HG03520 (cell line): Measurements from ENCODE around the gene DSE.
"Not testable (repeated sequence)": the region's sequence is repeated elsewhere in the genome, so short reads cannot be mapped to it uniquely, and the experiment has no call there.

Source experiments
- ATAC-seq: cut with Tn5 transposase; IDR thresholded peaks from one replicate; pipeline ENCODE4 v1.9.1; 2021; ENCODE audit warnings: mild to moderate bottlenecking, moderate library complexity; ENCODE audit not compliant: unreplicated experiment

The DSE gene

GRCh38 chr6:116370760-116371119 lies at the start of gene DSE:
Gene DSE (plus strand): TSS chr6:116370947. CDS start chr6:116399251, 28,304 bp downstream.
- ATAC-seq, result peak; percentile 61

GRCh38 chr6:116321933-116322332 lies 48.8 kb upstream of the DSE start:
- ATAC-seq, result not testable (repeated sequence)

- no peak for ATAC-seq
Measured at GRCh38 chr6:116323863-116324262, 46.9 kb upstream of the DSE start.

GRCh38 chr6:116325634-116326132 lies 45.1 kb upstream of the DSE start:
- not testable (repeated sequence) for ATAC-seq

- no peak for ATAC-seq
Measured at GRCh38 chr6:116326181-116326671, 44.5 kb upstream of the DSE start.

GRCh38 chr6:116326996-116327395 lies 43.8 kb upstream of the DSE start:
- no peak for ATAC-seq

- ATAC-seq, result no peak
Measured at GRCh38 chr6:116327803-116328527, 42.8 kb upstream of the DSE start.

- no peak for ATAC-seq
Measured at GRCh38 chr6:116328528-116328903, 42.2 kb upstream of the DSE start.

GRCh38 chr6:116329156-116329555 lies 41.6 kb upstream of the DSE start:
- no peak for ATAC-seq

- ATAC-seq, result no peak
Measured at GRCh38 chr6:116330511-116330910, 40.2 kb upstream of the DSE start.

- ATAC-seq, result no peak
Measured at GRCh38 chr6:116332096-116332495, 38.7 kb upstream of the DSE start.

- ATAC-seq, result not testable (repeated sequence)
Measured at GRCh38 chr6:116334638-116335409, 35.9 kb upstream of the DSE start.

- ATAC-seq, result no peak
Measured at GRCh38 chr6:116335612-116336215, 35.0 kb upstream of the DSE start.

GRCh38 chr6:116338943-116339342 lies 31.8 kb upstream of the DSE start:
- no peak for ATAC-seq

GRCh38 chr6:116340625-116341024 lies 30.1 kb upstream of the DSE start:
- ATAC-seq, result not testable (repeated sequence)

- no peak for ATAC-seq
Measured at GRCh38 chr6:116349216-116349615, 21.5 kb upstream of the DSE start.

GRCh38 chr6:116351101-116351500 lies 19.6 kb upstream of the DSE start:
- ATAC-seq, result no peak

GRCh38 chr6:116352515-116353471 lies 18.0 kb upstream of the DSE start:
- peak; percentile 64 for ATAC-seq

- ATAC-seq, result no peak
Measured at GRCh38 chr6:116354236-116354635, 16.5 kb upstream of the DSE start.

- ATAC-seq, result no peak
Measured at GRCh38 chr6:116355796-116356195, 15.0 kb upstream of the DSE start.
